IPS DF 4.7 (cell line): ENCODE results near the gene OR51B2.

Experiments used
- DNase-seq: peaks from one replicate; pipeline ENCODE4 v3.0.0-alpha.2; 2013; ENCODE audit warnings: low spot score; ENCODE audit errors: extremely low read depth

The OR51B2 gene

GRCh38 chr11:5283882-5284281 is 40.2 kb downstream of the OR51B2 start:
- no peak for DNase-seq

GRCh38 chr11:5283086-5283485 is 41.0 kb downstream of the OR51B2 start:
- no peak for DNase-seq

DNA sequence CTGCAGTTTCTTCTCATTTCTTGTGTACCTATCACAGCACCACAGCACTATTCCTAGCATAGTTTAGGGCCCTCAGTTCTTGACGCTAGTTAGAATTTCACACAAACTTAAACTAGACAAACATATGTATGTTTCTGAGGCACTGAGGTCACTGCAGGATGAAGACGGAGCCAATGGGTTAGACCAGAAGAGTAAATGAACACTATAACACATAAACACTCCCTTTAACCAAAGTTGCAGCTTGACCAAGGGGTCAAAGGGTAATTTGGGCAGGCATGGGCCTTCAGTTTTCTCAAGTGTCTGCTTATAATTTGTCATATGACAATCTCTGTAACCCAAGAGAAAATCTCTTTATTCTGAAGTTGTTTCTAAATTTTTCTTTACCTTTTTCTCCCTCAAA is 41.5 kb downstream of the OR51B2 start:
- no peak for DNase-seq

DNA sequence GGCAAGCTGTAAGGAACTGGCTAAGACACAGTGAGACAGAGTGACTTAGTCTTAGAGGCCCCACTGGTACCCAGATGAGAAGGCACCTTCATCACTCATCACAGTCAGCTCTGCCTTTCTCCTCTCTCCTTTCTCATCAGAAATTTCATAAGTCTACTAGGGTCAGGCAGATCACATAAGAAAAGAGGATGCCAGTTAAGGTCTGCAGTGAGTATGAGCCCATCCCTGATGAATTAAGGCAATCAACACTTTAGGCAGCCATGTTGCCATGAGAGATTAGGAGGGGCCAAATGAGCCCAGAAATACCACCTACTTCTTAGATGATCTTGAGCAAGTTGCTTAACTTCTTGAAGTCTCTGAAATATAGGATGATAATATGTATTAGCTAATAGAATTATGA is 42.5 kb downstream of the OR51B2 start:
- no peak for DNase-seq

- DNase-seq: peak; percentile 75
Measured at GRCh38 chr11:5280582-5281102, 43.5 kb downstream of the OR51B2 start.

GRCh38 chr11:5279471-5280090 is 44.5 kb downstream of the OR51B2 start:
- no peak for DNase-seq

GRCh38 chr11:5277807-5278382 is 46.2 kb downstream of the OR51B2 start:
- no peak for DNase-seq

DNA sequence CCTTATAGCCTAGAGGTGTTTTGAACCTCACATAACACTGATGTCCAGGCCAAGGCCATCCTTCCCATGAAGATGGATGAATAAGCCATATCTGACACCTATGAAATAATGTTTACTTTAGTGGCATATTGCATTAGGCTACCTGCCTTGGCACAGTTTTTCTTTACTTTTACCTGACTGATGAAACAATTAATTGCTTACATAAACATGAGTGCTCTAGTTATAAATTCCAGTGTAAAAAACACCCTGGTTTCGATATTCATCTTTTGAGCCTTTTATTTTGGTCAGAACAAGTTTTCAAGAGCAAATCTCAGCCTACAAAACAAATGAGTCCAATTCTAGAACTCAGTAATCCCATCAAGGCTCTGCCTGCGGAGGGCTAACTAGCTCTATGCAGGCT is 47.4 kb downstream of the OR51B2 start:
- no peak for DNase-seq

GRCh38 chr11:5275369-5276110 is 48.6 kb downstream of the OR51B2 start:
- no peak for DNase-seq

- DNase-seq: no peak
Measured at GRCh38 chr11:5274395-5274794, 49.7 kb downstream of the OR51B2 start.
